ENCODE results near the gene NCAPD2.

- TF ChIP-seq, protein P1, sequence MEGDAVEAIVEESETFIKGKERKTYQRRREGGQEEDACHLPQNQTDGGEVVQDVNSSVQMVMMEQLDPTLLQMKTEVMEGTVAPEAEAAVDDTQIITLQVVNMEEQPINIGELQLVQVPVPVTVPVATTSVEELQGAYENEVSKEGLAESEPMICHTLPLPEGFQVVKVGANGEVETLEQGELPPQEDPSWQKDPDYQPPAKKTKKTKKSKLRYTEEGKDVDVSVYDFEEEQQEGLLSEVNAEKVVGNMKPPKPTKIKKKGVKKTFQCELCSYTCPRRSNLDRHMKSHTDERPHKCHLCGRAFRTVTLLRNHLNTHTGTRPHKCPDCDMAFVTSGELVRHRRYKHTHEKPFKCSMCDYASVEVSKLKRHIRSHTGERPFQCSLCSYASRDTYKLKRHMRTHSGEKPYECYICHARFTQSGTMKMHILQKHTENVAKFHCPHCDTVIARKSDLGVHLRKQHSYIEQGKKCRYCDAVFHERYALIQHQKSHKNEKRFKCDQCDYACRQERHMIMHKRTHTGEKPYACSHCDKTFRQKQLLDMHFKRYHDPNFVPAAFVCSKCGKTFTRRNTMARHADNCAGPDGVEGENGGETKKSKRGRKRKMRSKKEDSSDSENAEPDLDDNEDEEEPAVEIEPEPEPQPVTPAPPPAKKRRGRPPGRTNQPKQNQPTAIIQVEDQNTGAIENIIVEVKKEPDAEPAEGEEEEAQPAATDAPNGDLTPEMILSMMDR (IDR thresholded peaks at IDR 0.05; ENCODE audit: insufficient read depth, low read length), result peak; percentile 83
- TF ChIP-seq POLR2AphosphoS5 (IDR thresholded peaks at IDR 0.05; ENCODE audit: low read depth) (no peak), REST (IDR thresholded peaks at IDR 0.05; ENCODE audit: insufficient replicate concordance, low read depth) (no peak)
These were observed 69.6 kb downstream of the NCAPD2 start for GRCh38 chr12:6563448-6564050.

Data from HL-60 (cell line).